Brain microvascular endothelial cell (primary cell): ENCODE measurements around the gene C1orf167.

Experiments used
- DNase-seq: peaks from one replicate; pipeline ENCODE4 v3.0.0-alpha.2; 2020
- H3K27ac ChIP-seq: fragments of 250-450 bp; sonication (Bioruptor Pico); 2 replicates; pipeline ENCODE4 v1.5.1; 2020; ENCODE audit warnings: mild to moderate bottlenecking, moderate library complexity
- H3K27me3 ChIP-seq: fragments of 250-450 bp; sonication (Bioruptor Pico); replicated peaks from 2 replicates; pipeline ENCODE4 v1.5.1; 2020; ENCODE audit warnings: mild to moderate bottlenecking
- H3K36me3 ChIP-seq: fragments of 250-450 bp; sonication (Bioruptor Pico); replicated peaks from 2 replicates; pipeline ENCODE4 v1.5.1; 2020; ENCODE audit warnings: mild to moderate bottlenecking
- H3K4me3 ChIP-seq: 2 replicates; pipeline ENCODE4 v1.5.1; 2011; ENCODE audit warnings: low read depth, mild to moderate bottlenecking, control low read depth, low read length, moderate library complexity
- CTCF ChIP-seq: IDR thresholded peaks from 2 replicates; pipeline ENCODE4 v1.5.1; 2011; ENCODE audit warnings: low read depth, mild to moderate bottlenecking, moderate library complexity, low read length, control low read depth, inconsistent platforms; ENCODE audit errors: missing control alignments
- in situ Hi-C: cut with HindIII; loops from 2 replicates; pipeline ENCODE4 v1.10.0; 2017; ENCODE audit warnings: low sequenced_read_pairs, low pct_ligation_motif_present

Gene C1orf167

GRCh38 chr1:11835441-11836225 is 73.6 kb downstream of the C1orf167 start:
- DNase-seq: no peak
- H3K36me3 ChIP-seq: peaks cover 85% of the 10 kb centered on the region

GRCh38 chr1:11836955-11837766 is 75.2 kb downstream of the C1orf167 start:
- no peak for TF ChIP-seq CTCF
- in situ Hi-C loops: no loop called here
- Histone ChIP-seq H3K27ac (no peak overlapping the region), H3K27me3 (no peaks in the 10 kb centered on the region), H3K36me3 (peaks cover 85% of the 10 kb centered on the region), H3K4me3 (no peak overlapping the region)
- DNase-seq: no peak

More at GRCh38 chr1:11835441-11836225, 73.6 kb downstream of the C1orf167 start:
- no peak for TF ChIP-seq CTCF
- Histone ChIP-seq H3K27me3 (no peaks in the 10 kb centered on the region), H3K4me3 (no peak overlapping the region), H3K27ac (no peak overlapping the region)
- in situ Hi-C loops: no loop called here

- peaks cover 91% of the 10 kb centered on the region for H3K36me3 ChIP-seq
- no peak overlapping the region for H3K27ac ChIP-seq
- no peak for TF ChIP-seq CTCF
- in situ Hi-C loops: no loop called here
- H3K4me3 ChIP-seq: no peak overlapping the region
- DNase-seq: no peak
- H3K27me3 ChIP-seq: no peaks in the 10 kb centered on the region
Observed at GRCh38 chr1:11837767-11838348, 75.9 kb downstream of the C1orf167 start.

GRCh38 chr1:11838349-11839272 is 76.6 kb downstream of the C1orf167 start:
- DNase-seq: peak; percentile 31
- Histone ChIP-seq H3K4me3 (no peak overlapping the region), H3K36me3 (peaks cover 84% of the 10 kb centered on the region), H3K27ac (no peak overlapping the region), H3K27me3 (no peaks in the 10 kb centered on the region)
- in situ Hi-C loops: no loop called here
- peak; percentile 100 for TF ChIP-seq CTCF
